Endometrium (tissue), 2 donors: ENCODE data around the gene CHAD.

Experiments used
- FAIRE-seq: peaks from 2 replicates; lab custom pipeline; 2012; peaks lifted over from hg19 to GRCh38; lab: Jason Lieb, UNC
- donor health status: control.
- donor health status: control.

Gene CHAD

DNA sequence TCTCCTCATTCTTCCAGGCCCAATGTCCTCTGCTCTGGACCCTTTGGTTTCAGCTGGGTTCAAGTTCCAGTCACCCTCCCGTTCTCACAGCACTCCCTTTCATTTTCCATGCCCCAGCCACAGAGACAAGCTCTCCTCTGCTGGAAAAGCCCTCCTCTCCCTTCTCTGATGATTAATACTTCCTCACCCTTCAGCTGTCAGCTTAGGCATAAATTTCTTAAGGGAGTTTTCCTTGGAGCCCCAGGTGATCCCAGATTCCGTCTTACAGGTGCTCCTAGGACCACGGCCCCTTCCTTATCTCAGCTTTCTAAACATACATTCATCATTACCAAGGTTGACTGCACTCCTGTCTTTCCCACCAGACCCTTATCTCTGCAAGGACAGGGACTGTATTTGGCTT lies 10.4 kb downstream of the CHAD start:
- FAIRE-seq: no peak

DNA sequence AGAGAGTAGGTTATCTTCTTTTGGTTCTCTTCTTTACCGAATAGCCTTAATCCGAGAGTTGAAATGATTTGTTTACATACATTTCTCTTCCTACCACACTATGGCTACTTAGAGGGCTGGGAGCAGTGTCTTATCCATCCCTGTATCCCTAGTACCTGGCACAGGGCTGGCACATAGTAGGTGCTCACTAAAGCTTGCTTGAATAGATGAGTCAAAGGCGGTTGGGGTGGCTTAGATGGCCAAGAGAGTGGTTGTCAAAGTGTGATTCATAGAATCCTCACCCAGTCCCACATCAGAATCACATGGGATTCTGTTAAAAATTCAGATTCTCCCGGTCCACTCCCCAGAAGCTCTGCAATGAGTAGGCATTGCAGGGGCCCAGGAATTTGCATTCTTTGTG lies 11.1 kb downstream of the CHAD start:
- FAIRE-seq: no peak

DNA sequence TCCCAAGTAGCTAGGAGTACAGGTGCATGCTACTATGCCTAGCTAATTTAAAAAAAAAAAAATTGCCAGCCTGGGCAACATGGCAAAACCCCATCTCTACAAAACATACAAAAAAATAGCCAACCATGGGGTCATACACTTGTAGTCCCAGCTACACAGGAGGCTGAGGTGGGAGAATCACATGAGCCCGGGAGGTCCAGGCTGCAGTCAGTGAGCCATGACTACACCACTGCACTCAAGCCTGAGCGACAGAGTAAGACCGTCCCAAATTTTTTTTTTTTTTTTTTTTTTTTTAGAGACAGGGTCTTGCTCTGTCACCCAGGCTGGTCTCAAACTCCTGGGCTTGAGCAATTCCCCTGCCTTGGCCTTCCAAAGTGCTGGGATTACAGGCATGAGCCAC lies 14.8 kb downstream of the CHAD start:
- no peak for FAIRE-seq

DNA sequence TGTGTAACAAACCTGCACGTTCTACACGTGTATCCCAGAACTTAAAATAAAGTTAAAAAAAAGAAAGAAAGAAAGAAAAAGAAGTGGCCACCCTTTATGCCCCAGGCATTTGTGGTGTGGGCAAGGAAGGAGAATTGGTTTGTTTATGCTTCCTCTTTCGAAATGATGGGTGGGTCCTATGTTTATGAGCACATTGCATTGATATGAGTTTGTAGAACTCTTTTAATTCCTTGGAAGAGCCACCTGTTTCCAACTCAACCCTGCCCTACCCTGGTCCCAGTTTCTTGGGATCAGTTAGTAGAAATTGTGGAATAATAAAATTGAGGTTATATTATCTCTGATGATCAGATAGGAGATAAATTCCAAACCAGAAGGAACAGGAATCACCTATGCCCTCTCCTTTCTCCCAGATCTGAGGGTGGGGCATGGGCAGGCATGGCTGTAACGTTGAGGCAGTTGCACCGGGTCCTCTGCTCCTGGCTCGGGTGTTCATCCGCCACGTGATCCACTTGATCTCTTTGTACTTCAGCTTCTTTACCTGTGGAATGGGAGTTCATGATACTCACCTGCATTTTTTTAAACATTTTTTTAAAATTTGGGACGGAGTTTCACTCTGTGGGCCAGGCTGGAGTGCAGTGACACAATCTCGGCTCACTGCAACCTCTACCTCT lies 15.9 kb downstream of the CHAD start:
- FAIRE-seq: no peak

DNA sequence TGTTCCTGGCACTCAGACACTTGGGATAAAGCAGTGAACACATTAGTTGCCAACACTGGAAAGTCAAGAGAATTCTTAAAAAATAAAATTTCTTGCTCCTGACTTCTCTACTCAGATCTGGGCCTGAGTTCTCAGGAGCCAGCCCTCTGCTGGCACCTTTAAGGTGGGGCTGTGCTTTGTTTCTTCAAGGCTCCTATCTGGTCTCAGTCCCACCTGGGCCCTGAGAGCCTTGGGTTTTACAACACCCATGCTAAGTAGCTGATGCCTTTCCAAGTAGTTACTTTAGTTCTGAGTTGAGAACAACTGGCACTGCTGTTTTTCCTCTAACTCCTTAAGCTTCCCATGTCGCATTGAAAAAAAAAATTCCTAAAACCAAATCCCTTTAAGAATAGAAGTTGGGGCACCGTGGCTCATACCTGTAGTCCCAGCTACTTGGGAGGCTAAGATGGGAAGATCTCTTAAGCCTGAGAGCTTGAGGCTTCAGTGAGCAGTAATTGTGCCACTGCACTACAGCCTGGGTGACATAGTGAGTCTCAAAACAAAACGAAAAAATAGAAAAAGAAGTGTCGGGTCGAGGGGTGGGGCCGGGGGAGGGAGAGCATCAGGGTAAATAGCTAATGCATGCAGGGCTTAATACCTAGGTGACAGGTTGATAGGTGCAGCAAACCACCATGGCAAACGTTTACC lies 16.6 kb downstream of the CHAD start:
- no peak for FAIRE-seq

DNA sequence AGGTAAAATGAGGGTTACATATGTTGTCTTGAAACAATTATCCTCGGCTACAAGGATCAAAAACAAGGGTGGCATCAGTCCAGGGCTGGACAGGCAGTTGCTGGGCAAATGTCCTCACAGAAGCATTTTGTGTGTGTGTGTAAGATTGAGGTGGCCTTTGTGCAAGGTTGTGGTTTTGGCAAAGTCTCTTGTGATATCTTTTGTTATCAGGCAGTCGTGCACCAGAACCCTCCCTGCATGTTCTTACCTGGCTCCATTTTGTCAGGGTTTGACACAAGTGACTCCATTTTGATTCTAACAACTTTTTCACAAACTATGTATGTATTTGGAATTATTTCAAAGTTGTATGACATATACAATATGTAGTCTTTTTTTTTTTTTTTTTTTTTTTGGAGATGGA lies 20.0 kb downstream of the CHAD start:
- FAIRE-seq: no peak

DNA sequence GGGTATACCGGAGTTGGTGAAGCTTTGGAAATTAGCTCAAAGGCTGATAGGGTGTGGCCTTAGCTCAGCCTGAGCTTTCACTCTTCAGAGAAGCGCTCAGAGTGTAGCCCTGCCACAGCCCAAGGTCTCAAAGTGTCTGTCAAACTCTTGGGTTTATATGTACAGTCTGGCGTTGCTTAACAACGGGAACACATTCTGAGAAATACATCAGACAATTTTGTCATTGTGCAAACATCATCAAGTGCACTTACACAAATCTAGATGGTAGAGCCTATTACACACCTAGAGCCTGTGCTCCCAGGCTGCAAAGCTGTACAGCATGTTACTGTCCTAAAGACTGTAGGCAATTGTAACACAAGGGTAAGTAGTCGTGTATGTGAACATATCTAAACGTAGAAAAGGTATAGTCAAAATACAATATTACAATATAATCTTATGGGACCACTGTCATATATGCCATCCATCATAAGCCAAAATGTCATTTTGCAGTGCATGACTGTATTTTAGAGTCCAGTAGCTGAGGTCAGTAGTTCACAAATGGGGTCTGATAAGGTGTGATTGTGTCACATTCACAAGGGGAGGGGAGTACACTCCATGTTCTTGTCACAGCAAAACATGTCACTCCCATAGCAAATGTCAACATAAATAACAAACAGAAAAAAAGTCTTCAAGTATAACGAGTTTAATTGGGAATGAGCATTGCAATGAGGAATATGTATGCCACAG lies 20.6 kb downstream of the CHAD start:
- FAIRE-seq: no peak

DNA sequence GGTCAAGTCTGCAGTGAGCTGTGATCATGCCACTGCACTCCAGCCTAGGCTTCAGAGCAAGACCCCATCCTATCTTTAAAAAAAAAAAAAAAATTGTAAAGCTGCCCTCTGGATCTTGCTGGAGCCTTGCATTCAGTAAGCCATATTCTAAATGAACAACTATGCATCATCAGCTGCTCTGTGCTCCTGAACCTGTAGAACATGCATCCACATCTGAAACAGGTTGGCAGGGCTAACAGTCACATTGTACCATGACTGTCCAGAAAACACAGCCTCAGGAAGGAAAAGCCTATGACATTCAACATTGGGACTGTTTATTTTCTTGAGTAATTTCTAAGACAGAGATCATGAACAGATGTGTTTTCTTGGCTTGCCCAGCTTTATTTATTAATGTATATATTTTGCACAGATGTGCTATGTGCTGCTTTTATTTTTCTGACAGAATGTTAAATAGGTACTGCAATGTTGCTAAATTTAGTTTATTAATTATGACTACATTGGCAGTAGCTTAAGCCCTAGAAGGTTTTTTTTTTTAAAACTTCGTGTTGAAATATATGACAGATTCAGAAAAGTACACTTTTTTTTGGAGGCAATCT lies 22.9 kb downstream of the CHAD start:
- FAIRE-seq: no peak

DNA sequence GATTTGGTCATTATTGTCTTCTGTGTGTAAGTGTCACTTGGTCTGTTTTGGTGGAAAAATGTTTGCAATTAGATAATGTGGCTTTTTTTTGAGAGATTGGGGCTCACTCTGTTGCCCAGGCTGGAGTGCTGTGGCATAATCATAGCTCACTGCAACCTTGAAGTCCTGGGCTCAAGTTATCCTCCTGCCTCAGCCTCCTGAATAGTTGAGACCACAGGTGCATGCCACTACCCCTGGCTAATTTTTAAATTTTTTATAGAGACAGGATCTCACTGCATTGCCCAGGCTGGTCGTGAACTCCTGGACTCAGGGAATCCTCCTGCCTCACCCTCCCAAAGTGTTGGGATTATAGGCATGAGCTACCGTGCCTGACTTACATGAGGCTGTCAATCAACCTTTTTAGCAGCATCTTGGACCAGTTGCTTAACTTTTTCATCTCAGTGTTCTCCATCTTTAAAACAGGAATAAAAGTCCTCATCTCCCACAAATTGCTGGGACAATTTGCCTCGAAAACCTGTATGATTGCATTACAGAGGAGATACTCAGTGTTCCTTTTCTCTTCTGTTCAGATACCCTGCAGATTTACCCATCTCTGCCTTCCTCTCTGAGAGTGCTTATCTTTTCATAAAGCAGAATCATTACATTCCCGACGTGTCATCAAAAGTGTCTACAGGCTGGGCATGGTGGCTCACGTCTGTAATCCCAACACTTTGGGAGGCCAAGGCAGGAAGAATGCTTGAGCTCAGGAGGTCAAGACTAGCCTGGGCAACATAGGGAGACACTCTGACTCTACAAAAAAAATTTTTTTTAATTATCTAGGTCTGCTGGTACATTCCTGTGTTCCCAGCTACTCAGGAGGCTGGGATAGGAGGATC lies 23.6 kb downstream of the CHAD start:
- no peak for FAIRE-seq

DNA sequence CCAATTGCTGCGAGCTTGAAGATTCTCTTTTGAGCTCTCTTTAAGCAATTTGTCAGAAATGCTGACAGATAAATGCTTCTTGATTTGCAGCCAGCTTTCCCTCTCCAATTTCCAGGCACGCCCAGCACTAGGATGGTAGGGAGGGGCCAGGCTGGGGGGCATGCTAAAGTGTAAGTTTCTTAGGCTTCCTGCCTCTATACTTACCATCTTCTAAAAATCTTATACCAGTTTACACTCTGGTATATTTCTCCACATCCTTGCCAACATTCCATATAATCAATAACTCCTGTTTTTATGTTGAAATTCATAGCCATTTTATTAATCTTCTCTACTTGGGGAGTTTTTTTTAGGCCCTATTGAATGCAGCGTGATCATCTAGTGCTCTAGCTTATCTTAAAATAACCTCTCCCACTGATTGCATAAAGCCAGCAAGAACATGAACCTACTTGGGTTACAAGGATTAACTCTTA lies 25.1 kb downstream of the CHAD start:
- FAIRE-seq: no peak

DNA sequence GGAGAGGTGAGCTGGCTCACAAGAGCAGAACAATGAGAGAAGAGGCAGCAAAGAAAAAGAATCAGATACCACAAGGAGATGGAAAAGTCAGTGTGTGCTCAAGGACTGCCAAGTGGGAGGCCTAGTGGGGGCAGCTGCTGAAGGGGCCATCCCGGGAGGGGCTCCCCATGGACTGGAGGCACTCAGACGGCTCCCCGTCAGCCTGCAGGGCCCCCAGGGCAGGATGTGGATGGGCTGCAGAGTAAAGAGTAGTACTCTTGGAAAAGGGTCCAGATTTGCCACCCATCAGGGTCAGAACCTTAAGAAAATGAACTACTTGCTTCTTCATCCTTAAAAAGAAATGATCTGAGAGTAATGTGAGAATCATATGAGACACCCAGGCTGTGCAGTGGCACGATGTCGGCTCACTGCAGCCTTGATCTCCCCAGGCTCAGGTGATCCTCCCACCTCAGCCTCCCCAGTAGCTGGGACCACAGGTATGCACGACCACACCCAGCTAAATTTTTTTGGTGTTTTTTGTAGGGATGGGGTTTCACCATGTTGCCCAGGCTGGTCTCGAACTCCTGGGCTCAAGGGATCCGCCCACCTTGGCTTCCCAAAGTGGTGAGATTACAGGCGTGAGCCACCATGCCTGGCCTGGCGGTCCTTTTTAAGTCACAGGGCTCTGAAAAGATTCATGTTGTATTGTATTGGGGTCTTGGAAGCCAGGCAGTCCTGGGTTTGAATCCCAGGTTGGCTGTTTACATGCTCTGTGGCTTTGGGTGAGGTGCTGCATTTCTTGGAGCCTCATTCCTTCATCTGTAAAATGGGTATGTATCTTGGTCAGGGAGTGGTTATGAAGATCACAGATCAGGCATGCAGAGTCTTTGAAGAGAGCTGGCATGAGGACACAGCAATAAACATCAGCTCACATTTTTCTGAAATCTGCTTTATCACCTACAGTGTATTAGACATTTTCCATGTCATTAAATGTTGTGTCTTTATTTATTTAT lies 27.5 kb downstream of the CHAD start:
- FAIRE-seq: no peak

DNA sequence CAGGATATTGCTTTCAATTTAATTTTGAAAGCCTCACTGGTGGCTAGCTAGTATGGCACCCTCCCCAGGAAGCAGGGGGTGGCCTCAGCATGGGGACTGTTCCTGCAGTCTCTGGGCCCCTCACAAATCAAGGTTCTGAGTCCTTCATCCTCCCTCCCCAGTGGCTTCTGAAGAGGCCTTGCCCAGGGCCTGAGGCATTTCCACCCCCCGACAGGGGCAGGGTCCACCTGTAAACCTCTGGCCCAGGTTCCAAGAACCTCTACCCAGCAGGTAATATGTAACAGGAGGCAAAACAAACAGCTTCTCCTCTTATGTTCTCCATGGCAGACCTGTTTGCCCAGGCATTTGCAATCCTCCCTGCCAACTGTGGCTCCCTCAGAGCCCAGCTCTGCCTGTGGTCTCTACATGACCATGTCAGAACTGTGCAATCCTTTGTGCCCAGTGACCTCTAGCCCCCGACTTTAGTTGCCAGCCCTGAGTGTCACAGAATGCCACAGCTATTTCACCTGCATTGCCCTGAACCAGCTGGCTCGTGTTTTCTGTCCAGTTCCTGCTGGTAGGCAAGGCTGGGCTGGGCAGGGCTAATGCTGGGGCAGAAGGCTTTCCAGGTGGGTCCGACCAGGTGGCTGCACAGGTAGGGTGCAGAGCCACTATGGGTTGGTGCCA lies 28.4 kb downstream of the CHAD start:
- FAIRE-seq: no peak

DNA sequence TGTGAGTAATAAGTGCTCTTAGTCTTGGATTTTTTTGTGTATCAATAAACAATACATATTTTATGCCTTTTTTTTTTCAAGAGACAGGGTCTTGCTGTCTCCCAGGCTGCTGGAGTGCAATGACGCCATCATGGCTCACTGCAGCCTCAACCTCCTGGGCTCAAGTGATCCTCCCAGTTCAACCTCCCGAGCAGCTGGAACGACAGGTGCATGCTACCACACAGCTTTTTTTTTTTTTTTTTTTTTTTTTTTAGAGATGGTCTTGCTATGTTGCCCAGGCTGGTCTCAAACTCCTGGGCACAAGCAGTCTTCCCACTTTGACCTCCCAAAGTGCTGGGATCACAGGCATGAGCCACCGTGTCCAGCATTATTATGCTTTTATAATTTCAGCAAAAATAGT lies 29.7 kb downstream of the CHAD start:
- no peak for FAIRE-seq

DNA sequence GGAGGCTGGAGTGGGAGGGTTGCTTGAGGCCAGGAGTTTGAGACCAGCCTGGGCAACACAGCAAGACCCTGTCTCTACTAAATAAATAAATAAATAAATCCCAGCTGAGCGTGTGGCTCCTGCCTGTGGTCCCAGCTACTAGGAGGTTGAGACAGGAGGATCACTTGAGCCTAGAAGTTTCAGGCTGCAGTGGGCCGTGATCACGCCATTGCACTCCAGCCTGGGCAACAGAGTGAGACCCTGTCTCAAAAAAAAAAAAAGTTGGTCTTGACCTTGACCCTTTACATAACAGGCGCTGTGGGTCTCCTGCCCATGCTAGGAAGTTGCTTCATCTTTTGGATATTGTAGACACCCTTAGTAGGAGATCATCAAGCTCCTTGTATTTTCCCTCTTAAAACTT lies 31.3 kb downstream of the CHAD start:
- no peak for FAIRE-seq

DNA sequence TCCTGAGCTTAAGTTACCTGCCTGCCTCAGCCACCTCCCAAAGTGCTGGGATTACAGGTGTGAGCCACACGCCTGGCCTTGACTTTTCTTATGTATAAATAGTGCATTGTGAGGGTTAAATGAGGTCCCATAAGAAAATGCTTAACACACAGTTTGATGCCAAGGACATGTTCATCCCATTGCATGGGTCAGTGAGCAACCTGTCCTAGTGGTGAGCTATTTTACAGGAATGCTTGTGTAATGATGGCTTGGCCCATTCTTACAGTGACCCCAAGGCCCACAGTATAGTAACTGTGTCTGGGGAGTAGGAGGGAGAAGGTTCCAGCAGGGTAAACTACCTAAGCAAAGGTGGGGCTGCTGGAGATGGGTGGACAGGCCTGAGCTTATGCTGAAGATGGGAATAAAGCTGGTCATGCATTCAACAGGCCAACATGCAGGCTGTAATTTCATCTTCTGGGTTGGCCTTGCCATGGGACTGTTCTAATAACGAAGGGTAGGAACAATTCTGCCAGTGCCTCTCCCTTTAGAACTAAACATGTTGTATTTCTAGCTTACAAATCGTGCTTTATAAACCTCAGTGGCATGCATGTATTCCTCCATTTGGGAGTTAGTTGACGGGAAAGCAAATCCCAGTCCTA lies 36.4 kb downstream of the CHAD start:
- no peak for FAIRE-seq

DNA sequence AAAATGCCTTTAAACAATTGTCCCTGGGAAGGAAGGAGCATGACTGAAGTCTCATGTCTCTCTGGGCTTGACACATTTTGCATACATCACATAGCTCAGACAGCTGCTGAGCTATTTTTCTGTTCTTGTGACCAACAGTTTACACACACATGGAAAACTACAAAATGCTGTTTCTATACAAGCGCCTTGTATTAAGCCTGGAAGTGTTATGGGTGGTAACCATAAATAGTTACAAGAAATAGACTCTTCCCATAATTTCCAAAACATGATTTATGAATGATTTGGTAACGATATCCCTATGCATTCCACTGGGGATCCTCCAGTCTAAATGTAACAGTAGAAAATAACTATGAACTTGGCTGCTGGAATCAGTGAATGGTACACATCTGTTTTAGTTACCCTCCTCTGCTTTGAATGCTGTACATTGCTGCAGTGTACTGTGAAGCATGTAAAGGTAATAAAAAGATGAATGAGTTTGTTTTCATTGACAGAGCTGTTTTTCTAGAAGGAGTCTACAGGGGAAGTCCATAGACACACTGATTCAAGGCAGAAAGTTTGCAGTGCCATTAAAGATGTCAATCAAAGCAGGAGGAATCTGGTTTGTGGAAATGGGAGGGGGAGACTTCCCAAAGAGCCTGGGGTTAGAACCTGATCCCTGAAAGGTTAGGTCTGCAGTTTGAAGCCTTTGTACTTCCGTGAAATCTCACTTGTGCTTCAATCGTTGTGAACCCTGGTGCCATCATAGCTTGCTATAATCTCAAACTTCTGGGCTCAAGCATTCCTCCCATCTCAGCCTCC lies 37.7 kb downstream of the CHAD start:
- no peak for FAIRE-seq

DNA sequence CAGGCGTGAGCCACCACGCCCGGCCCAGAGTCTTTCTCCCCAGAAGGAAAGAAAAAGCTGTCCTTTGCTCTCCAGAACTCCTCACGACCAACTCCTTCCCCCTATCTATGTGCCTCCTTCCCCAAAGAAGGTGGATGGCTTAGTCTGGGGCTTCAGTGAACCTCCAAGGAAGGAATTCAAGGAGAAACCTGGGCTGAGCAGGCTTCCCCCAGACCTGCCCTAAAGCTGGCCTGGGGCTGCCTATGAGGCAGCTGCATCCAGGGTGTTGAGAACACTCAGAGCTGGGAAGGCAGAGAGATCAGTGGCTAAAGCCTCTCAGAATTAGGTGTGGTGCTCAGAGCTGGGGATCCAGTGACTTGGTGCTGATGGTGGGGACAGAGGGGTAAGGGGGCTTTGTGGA lies 38.9 kb downstream of the CHAD start:
- no peak for FAIRE-seq

DNA sequence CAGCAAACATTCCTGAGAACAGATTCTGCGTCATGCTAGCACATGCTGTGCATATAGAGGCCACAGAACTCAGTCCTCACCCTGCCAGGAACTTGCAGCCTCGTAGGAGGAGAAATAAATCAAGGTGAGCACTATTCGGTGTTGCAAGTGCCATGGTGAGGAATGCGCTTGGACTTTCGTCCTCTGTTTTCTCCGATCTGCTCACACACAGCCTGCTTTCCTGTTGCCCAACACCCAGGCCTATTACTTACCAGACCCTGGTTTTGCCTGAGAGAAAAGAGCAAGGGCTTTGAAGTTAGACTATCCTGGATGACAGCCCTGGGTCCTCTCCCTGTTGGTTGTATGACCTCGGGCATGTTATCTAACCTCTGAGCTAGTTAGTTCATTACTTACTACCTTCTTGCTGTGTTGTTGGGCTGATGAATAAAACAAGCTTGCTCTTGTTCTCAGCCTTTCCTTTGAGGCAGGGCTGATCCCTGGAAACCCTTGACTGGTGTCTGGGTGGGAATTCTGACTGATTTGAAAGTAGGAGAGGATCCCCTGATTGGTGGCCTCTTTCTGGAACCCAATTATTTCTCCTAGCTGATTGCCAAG lies 39.8 kb downstream of the CHAD start:
- no peak for FAIRE-seq
